K562 (cell line): Measurements from ENCODE around the gene PARD3. TPM values are rescaled to one million over a fixed set of nuclear protein-coding genes. Genes with fewer than 3 reads are reported as not detected.

Source experiments
- ATAC-seq: fragments of 200-7000 bp; cut with Tn5 transposase; 3 replicates; pipeline ENCODE4 v1.9.1; 2020; ENCODE audit warnings: moderate library complexity
- BruUV-seq: library from RNA; stranded (reverse); fragments of 400-500 nt; replicated peaks from 2 replicates; lab custom pipeline; 2021; lab: Mats Ljungman, UMichigan
- CTCF ChIA-PET: fragments of 300-600 bp; formaldehyde crosslinking; extraction: SDS; loops from one replicate; lab custom pipeline; 2021; ENCODE audit warnings: low intra/inter-chr PET ratio; lab: Yijun Ruan, JAX
- POLR2A ChIA-PET: fragments of 300-600, 350-650 bp; sonication (Branson Sonifier 250); formaldehyde crosslinking; extraction: SDS; loops from one replicate; lab custom pipeline; 2021; ENCODE audit warnings: antibody characterized with exemption, inconsistent platforms; lab: Yijun Ruan, JAX
- DNase-seq, 4 experiments: peaks; one replicate each; pipeline versions ENCODE4 v3.0.0 to v3.0.0-alpha.2; 2011 to 2018; ENCODE audit warnings: low spot score in 3 of 4, mixed read lengths in 3 of 4; ENCODE audit errors: extremely low read depth in 1 of 4
- FAIRE-seq: peaks from 2 replicates; lab custom pipeline; 2011; peaks lifted over from hg19 to GRCh38; lab: Jason Lieb, UNC
- H2AFZ ChIP-seq: 2 replicates; pipeline ENCODE4 v1.6.0; 2011; ENCODE audit warnings: low read depth, low read length, control low read depth, inconsistent platforms
- H3K27ac ChIP-seq: fragments of 200-600 bp; 3 replicates; pipeline ENCODE4 v1.8.0; 2011; ENCODE audit warnings: low read depth, mild to moderate bottlenecking, control low read depth, inconsistent platforms, low read length, moderate library complexity, mixed read lengths; ENCODE audit errors: extremely low read depth
- H3K27me3 ChIP-seq, 2 experiments: fragments of 300-600 bp in 1 of 2; 2 replicates in 1 of 2; 3 replicates in 1 of 2; pipeline versions ENCODE4 v1.6.0 to v1.8.0; 2011; ENCODE audit warnings: inconsistent platforms in 2 of 2, low read length in 2 of 2, mild to moderate bottlenecking in 1 of 2, mixed read lengths in 1 of 2, moderate library complexity in 1 of 2; ENCODE audit not compliant: control insufficient read depth in 2 of 2, insufficient read depth in 2 of 2
- H3K36me3 ChIP-seq: fragments of 300-600 bp; 3 replicates; pipeline ENCODE4 v1.8.0; 2011; ENCODE audit warnings: mild to moderate bottlenecking, low read length, inconsistent platforms; ENCODE audit not compliant: control insufficient read depth, insufficient read depth
- H3K4me1 ChIP-seq, 2 experiments: fragments of 200-600 bp in 1 of 2; replicated peaks in 1 of 2; 2 replicates in 1 of 2; 3 replicates in 1 of 2; pipeline versions ENCODE4 v1.5.1 to v1.8.0; 2011; ENCODE audit warnings: inconsistent platforms in 2 of 2, low read length in 2 of 2, mild to moderate bottlenecking in 1 of 2, mixed read lengths in 1 of 2, moderate library complexity in 1 of 2; ENCODE audit not compliant: control insufficient read depth in 2 of 2, insufficient read depth in 2 of 2
- H3K4me2 ChIP-seq: 2 replicates; pipeline ENCODE4 v1.6.1; 2011; ENCODE audit warnings: low read length, control low read depth, inconsistent platforms, mixed read lengths; ENCODE audit not compliant: insufficient read depth
- H3K4me3 ChIP-seq: fragments of 200-600 bp; sonication (generic), shearing (Covaris generic); 2 replicates; pipeline ENCODE4 v1.5.1; 2016; ENCODE audit warnings: control low read depth, inconsistent platforms
- H3K79me2 ChIP-seq: fragments of 200-600 bp; 3 replicates; pipeline ENCODE4 v1.8.0; 2011; ENCODE audit warnings: low read length, inconsistent platforms; ENCODE audit not compliant: control insufficient read depth, insufficient read depth
- H3K9ac ChIP-seq, 2 experiments: 2 replicates each; pipeline versions ENCODE4 v1.6.0 to v1.6.1; 2011; ENCODE audit warnings: low read depth in 2 of 2, low read length in 2 of 2, control low read depth in 1 of 2, inconsistent platforms in 1 of 2, mild to moderate bottlenecking in 1 of 2, mixed read lengths in 1 of 2; ENCODE audit not compliant: insufficient read depth in 1 of 2
- H3K9me1 ChIP-seq: one replicate; pipeline ENCODE4 v1.6.0; 2011; ENCODE audit warnings: inconsistent platforms, mild to moderate bottlenecking, low read length, moderate library complexity; ENCODE audit not compliant: control insufficient read depth, insufficient read depth
- H3K9me3 ChIP-seq: replicated peaks from 2 replicates; pipeline ENCODE4 v1.5.1; 2011; ENCODE audit warnings: low read depth, low read length, inconsistent platforms; ENCODE audit not compliant: control insufficient read depth, insufficient read depth
- H4K20me1 ChIP-seq: replicated peaks from 2 replicates; pipeline ENCODE4 v1.6.1; 2011; ENCODE audit warnings: low read length, inconsistent platforms, mixed read lengths; ENCODE audit not compliant: control insufficient read depth, insufficient read depth
- E2F3 ChIP-seq: fragments of 250-450 bp; sonication (Bioruptor Pico); IDR thresholded peaks from 2 replicates; pipeline ENCODE4 v1.4.0; 2020; ENCODE audit warnings: mild to moderate bottlenecking
- GATAD2A ChIP-seq: fragments of 450-650 bp; IDR thresholded peaks from 2 replicates; pipeline ENCODE4 v1.6.1; 2017
- HMG20A ChIP-seq: fragments of 450-650 bp; formaldehyde crosslinking; conservative IDR thresholded peaks from 2 replicates; pipeline ENCODE4 v1.4.0; 2020; ENCODE audit warnings: mild to moderate bottlenecking, mixed read lengths
- MAFF ChIP-seq: IDR thresholded peaks from 2 replicates; pipeline ENCODE4 v1.6.1; 2012; ENCODE audit warnings: low read length, improper control_type of control experiment
- NFE2 ChIP-seq: IDR thresholded peaks from 2 replicates; pipeline ENCODE4 v1.6.1; 2014; ENCODE audit warnings: antibody characterized with exemption, low read depth
- PPARD ChIP-seq: fragments of 250-450 bp; sonication (Bioruptor Pico); IDR thresholded peaks from 2 replicates; pipeline ENCODE4 v1.8.0; 2022; ENCODE audit warnings: inconsistent platforms, mild to moderate bottlenecking, moderate library complexity
- WGBS: fragments of 100-300 bp; shearing (Covaris generic); methylation state at CpG from one replicate; pipeline ENCODE4 v1.1.6; 2016; ENCODE audit warnings: low coverage, mixed read lengths; ENCODE audit not compliant: insufficient coverage; ENCODE audit errors: missing lambda C conversion rate; 5-methylcytosine and 5-hydroxymethylcytosine counted together
- in situ Hi-C: fragments of 300-500 bp; cut with MboI; formaldehyde crosslinking; loops from 4 replicates; pipeline ENCODE4 v1.15.0; 2018; ENCODE audit warnings: inconsistent platforms, mixed read lengths
- intact Hi-C: fragments of 100-400 bp; cut with micrococcal nuclease; formaldehyde crosslinking; loops from 2 replicates; pipeline ENCODE4 v1.14.2; 2022
- polyA plus RNA-seq, 8 experiments: library from polyadenylated mRNA; depleted of rRNA in 4 of 8; stranded (reverse) in 5 of 8; unstranded in 3 of 8; fragments of >200 nt; fragmentation: Nextera tagmentation in 2 of 8; fragmentation: Illumina TruSeq in 1 of 8; extraction: Ambion mirVana in 2 of 8; extraction: Trizol in 1 of 8; gene quantifications; 2 replicates each; pipeline versions ENCODE4 v1.2.1 to v1.2.3, GENCODE V29; 2011 to 2014; ENCODE audit warnings: inconsistent platforms in 1 of 8, missing spikeins in 1 of 8
- total RNA-seq, 7 experiments: library from RNA; depleted of rRNA in 6 of 7; stranded (reverse); fragments of >200 nt in 6 of 7; fragmentation: Illumina TruSeq in 2 of 7; extraction: Trizol in 2 of 7; gene quantifications; 2 replicates each; pipeline versions ENCODE4 v1.2.1 to v1.2.3, GENCODE V29; 2011 to 2021; ENCODE audit warnings: low replicate concordance in 1 of 7
- TF ChIP-seq, protein P1 (sequence below): sonication (generic); formaldehyde crosslinking; IDR thresholded peaks from 2 replicates; pipeline ENCODE4 v1.8.0; 2022; ENCODE audit warnings: missing genetic modification reagents, mild to moderate bottlenecking, moderate library complexity, borderline replicate concordance
- TF ChIP-seq, protein P2 (sequence below): fragments of 450-650 bp; formaldehyde crosslinking; IDR thresholded peaks from 2 replicates; pipeline ENCODE4 v1.4.0; 2022; ENCODE audit warnings: missing genetic modification characterization

The PARD3 gene
- total and polyA plus RNA-seq, 9 of the 15 experiments (the other 6 are each of a cell fraction or from before 2014, with no cell fraction given): 2.7 to 11.7 (median 7.7) TPM

GRCh38 chr10:34602478-34602877 is 212.6 kb downstream of the PARD3 start (continued):
- TF ChIP-seq, protein P1, sequence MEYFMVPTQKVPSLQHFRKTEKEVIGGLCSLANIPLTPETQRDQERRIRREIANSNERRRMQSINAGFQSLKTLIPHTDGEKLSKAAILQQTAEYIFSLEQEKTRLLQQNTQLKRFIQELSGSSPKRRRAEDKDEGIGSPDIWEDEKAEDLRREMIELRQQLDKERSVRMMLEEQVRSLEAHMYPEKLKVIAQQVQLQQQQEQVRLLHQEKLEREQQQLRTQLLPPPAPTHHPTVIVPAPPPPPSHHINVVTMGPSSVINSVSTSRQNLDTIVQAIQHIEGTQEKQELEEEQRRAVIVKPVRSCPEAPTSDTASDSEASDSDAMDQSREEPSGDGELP (CRISPR knock-in tag): no peak
- TF ChIP-seq E2F3 (CRISPR knock-in tag): no peak

GRCh38 chr10:34601691-34602090 is 213.4 kb downstream of the PARD3 start:
- intact Hi-C loops (no loop called here), in situ Hi-C loops (no loop called here)
- POLR2A ChIA-PET: no interaction called here

More at GRCh38 chr10:34601691-34602090, 213.4 kb downstream of the PARD3 start:
- Histone ChIP-seq H3K4me1 (no peaks in the 10 kb centered on the region), H2AFZ (no peak overlapping the region), H3K9me3 (no peaks in the 10 kb centered on the region), H3K27ac (no peak overlapping the region), H4K20me1 (peaks cover 6% of the 10 kb centered on the region; the same call in 1 of the 2 replicates), H3K4me2 (no peak overlapping the region), H3K36me3 (no peaks in the 10 kb centered on the region), H3K79me2 (no peaks in the 10 kb centered on the region), H3K9me1 (no peaks in the 10 kb centered on the region), H3K4me3 (no peak overlapping the region), H3K9ac (no peak overlapping the region), H3K27me3 (0 out of 5 replicates have a peak, but pooled peaks cover 0 to 2% of the 10 kb centered on the region in 2 experiments)
- FAIRE-seq (no peak), DNase-seq (no peak), ATAC-seq (no peak)
- 12% methylated on average over 4 of the region's 4 CpGs for WGBS
- CTCF ChIA-PET: no interaction called here
- TF ChIP-seq HMG20A (no peak), MAFF (no peak), NFE2 (no peak), PPARD (no peak), GATAD2A (no peak)
- TF ChIP-seq, protein P2, sequence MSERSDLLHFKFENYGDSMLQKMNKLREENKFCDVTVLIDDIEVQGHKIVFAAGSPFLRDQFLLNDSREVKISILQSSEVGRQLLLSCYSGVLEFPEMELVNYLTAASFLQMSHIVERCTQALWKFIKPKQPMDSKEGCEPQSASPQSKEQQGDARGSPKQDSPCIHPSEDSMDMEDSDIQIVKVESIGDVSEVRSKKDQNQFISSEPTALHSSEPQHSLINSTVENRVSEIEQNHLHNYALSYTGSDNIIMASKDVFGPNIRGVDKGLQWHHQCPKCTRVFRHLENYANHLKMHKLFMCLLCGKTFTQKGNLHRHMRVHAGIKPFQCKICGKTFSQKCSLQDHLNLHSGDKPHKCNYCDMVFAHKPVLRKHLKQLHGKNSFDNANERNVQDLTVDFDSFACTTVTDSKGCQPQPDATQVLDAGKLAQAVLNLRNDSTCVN: no peak
- BruUV-seq: no TSS peak
